Body of pancreas (tissue), 4 donors: Measurements from ENCODE around the gene MYO16.

Experiments
- POLR2A ChIP-seq, 3 donors: fragments of 450-650 bp; IDR thresholded peaks; one replicate each; pipeline ENCODE4 v1.6.1; 2016; ENCODE audit warnings: antibody characterized with exemption in 3 of 3, mild to moderate bottlenecking in 2 of 3
- TF ChIP-seq, protein P1 (sequence below), 7 experiments: fragments of 450-650 bp in 4 of 7; fragments of 200-600 bp in 3 of 7; sonication (generic) in 3 of 7; IDR thresholded peaks; one replicate each; pipeline ENCODE4 v1.5.1; 2016 to 2019; ENCODE audit warnings: antibody characterized with exemption in 7 of 7

DNA sequence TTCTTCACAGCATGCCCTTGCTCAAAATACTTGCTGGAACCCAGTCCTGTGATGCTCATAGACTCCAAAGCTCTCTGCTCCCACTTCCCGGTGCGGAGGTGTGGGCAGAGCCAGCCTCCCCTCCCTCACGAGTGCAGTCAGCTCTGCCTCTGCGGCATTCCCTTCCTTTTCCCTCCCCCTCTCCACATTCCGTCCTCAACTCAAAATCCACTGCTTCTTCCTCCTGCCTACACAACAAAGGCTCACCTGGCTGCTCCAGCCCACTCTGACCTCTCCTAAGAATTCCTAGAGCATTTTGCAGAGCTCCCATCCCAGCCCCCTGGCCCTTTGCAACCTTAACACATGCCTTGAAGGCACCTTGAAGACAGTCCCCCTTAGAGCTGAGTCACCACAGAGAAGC, 527.9 kb downstream of the MYO16 start:
- TF ChIP-seq, protein P1, sequence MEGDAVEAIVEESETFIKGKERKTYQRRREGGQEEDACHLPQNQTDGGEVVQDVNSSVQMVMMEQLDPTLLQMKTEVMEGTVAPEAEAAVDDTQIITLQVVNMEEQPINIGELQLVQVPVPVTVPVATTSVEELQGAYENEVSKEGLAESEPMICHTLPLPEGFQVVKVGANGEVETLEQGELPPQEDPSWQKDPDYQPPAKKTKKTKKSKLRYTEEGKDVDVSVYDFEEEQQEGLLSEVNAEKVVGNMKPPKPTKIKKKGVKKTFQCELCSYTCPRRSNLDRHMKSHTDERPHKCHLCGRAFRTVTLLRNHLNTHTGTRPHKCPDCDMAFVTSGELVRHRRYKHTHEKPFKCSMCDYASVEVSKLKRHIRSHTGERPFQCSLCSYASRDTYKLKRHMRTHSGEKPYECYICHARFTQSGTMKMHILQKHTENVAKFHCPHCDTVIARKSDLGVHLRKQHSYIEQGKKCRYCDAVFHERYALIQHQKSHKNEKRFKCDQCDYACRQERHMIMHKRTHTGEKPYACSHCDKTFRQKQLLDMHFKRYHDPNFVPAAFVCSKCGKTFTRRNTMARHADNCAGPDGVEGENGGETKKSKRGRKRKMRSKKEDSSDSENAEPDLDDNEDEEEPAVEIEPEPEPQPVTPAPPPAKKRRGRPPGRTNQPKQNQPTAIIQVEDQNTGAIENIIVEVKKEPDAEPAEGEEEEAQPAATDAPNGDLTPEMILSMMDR (IDR thresholded peaks at IDR 0.05) = no peak
- TF ChIP-seq POLR2A (IDR thresholded peaks at IDR 0.05) = no peak
